SK-N-SH (cell line): ENCODE measurements around the gene SELE.
A peak's percentile ranks its signal among the peaks of the same experiment; 100 is the strongest.

Source experiments
- EP300 ChIP-seq, 2 experiments: IDR thresholded peaks; 2 replicates each; pipeline versions ENCODE4 v1.4.0 to v1.6.1; 2012; ENCODE audit warnings: borderline replicate concordance in 1 of 2, low read depth in 1 of 2, low read length in 1 of 2
- NRF1 ChIP-seq: IDR thresholded peaks from 2 replicates; pipeline ENCODE4 v1.6.1; 2012; ENCODE audit warnings: low read depth, mild to moderate bottlenecking, low read length
- SMC3 ChIP-seq: IDR thresholded peaks from 2 replicates; pipeline ENCODE4 v1.6.1; 2012; ENCODE audit warnings: low read depth, low read length, improper control_type of control experiment
- TAF1 ChIP-seq: IDR thresholded peaks from 2 replicates; pipeline ENCODE4 v1.6.1; 2012; ENCODE audit warnings: low read depth, mild to moderate bottlenecking, low read length, moderate library complexity, borderline replicate concordance
- TCF12 ChIP-seq: IDR thresholded peaks from 2 replicates; pipeline ENCODE4 v1.4.0; 2012
- TF ChIP-seq, protein P1 (sequence below): fragments of 200-600 bp; sonication (generic); IDR thresholded peaks from 2 replicates; pipeline ENCODE4 v1.6.1; 2017; ENCODE audit warnings: antibody characterized with exemption, mild to moderate bottlenecking, moderate library complexity
- TF ChIP-seq, protein P2 (sequence below): IDR thresholded peaks from 2 replicates; pipeline ENCODE4 v1.6.1; 2012; ENCODE audit warnings: mild to moderate bottlenecking, low read depth, low read length, moderate library complexity

DNA sequence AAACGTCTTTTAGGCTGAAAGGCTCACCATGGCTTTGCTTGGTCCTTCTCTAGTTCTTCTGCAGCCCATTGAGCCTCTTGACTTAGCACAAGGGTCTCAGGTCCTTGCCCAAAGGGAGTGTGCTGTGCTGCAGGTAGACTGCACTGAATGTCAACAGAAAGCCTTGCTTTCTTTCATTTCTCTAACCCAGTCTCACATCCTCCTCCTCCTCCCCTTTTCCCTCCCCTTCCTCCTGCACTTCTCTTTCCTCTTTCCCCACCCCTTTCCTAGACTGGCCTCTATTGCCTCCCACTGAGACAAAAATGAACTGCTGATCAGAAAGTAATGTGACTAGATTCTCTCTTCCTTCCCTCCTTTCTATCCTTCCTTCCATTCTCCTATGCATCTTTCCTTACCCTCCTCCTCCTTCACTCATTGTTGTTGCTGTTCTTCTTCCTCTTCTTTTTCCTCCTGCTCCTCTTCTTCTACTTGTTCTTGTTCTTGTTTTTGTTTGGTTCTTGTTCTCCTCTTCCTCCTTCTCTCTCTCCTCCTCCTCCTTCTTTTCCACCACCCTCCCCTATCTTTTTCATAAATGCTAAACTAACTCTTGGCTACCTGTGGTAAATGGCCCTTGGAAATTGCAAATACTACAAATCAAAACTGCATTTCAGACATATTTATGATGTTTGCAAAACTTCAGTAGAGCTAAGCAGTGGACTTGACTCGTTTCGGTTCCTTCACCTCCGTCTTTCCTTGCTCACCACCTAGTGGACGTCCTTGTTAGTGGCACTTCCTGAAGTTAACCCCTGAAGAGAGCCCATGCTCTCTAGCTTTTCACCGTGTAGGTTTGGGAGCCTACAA is 22.2 kb downstream of the SELE start, which contains the start of gene SELL:
- TF ChIP-seq, protein P1, sequence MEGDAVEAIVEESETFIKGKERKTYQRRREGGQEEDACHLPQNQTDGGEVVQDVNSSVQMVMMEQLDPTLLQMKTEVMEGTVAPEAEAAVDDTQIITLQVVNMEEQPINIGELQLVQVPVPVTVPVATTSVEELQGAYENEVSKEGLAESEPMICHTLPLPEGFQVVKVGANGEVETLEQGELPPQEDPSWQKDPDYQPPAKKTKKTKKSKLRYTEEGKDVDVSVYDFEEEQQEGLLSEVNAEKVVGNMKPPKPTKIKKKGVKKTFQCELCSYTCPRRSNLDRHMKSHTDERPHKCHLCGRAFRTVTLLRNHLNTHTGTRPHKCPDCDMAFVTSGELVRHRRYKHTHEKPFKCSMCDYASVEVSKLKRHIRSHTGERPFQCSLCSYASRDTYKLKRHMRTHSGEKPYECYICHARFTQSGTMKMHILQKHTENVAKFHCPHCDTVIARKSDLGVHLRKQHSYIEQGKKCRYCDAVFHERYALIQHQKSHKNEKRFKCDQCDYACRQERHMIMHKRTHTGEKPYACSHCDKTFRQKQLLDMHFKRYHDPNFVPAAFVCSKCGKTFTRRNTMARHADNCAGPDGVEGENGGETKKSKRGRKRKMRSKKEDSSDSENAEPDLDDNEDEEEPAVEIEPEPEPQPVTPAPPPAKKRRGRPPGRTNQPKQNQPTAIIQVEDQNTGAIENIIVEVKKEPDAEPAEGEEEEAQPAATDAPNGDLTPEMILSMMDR: peak; percentile 74
- TF ChIP-seq, protein P2, sequence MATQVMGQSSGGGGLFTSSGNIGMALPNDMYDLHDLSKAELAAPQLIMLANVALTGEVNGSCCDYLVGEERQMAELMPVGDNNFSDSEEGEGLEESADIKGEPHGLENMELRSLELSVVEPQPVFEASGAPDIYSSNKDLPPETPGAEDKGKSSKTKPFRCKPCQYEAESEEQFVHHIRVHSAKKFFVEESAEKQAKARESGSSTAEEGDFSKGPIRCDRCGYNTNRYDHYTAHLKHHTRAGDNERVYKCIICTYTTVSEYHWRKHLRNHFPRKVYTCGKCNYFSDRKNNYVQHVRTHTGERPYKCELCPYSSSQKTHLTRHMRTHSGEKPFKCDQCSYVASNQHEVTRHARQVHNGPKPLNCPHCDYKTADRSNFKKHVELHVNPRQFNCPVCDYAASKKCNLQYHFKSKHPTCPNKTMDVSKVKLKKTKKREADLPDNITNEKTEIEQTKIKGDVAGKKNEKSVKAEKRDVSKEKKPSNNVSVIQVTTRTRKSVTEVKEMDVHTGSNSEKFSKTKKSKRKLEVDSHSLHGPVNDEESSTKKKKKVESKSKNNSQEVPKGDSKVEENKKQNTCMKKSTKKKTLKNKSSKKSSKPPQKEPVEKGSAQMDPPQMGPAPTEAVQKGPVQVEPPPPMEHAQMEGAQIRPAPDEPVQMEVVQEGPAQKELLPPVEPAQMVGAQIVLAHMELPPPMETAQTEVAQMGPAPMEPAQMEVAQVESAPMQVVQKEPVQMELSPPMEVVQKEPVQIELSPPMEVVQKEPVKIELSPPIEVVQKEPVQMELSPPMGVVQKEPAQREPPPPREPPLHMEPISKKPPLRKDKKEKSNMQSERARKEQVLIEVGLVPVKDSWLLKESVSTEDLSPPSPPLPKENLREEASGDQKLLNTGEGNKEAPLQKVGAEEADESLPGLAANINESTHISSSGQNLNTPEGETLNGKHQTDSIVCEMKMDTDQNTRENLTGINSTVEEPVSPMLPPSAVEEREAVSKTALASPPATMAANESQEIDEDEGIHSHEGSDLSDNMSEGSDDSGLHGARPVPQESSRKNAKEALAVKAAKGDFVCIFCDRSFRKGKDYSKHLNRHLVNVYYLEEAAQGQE: no peak
- TF ChIP-seq EP300 (IDR thresholded peaks at IDR 0.05; ENCODE audit: borderline replicate concordance in 1 of 2, low read depth in 1 of 2, low read length in 1 of 2) (no peak), TAF1 (no peak), SMC3 (peak; percentile 65), TCF12 (no peak), NRF1 (no peak)
